Mesodermal cell (in vitro differentiated cells): Measurements from ENCODE around the gene FBXO44.

Source experiments
- H3K27ac ChIP-seq: 2 replicates; pipeline ENCODE4 v1.7.0; 2013; ENCODE audit warnings: mild to moderate bottlenecking, low read depth, low read length, moderate library complexity; ENCODE audit not compliant: severe bottlenecking
- H3K36me3 ChIP-seq: 2 replicates; pipeline ENCODE4 v1.7.1; 2013; ENCODE audit warnings: mild to moderate bottlenecking, low read length, moderate library complexity; ENCODE audit not compliant: control insufficient read depth, insufficient read depth
- H3K4me1 ChIP-seq: one replicate; pipeline ENCODE4 v1.7.1; 2013; ENCODE audit warnings: mild to moderate bottlenecking, low read length; ENCODE audit not compliant: insufficient read depth, control insufficient read depth, poor library complexity, severe bottlenecking
- H3K4me3 ChIP-seq: 2 replicates; pipeline ENCODE4 v1.7.0; 2013; ENCODE audit warnings: low read length, control low read depth, mild to moderate bottlenecking; ENCODE audit not compliant: insufficient read depth, poor library complexity, severe bottlenecking; ENCODE audit errors: extremely low read depth
- H3K9me3 ChIP-seq: 2 replicates; pipeline ENCODE4 v1.7.1; 2013; ENCODE audit warnings: mild to moderate bottlenecking, low read length, moderate library complexity; ENCODE audit not compliant: control insufficient read depth
- WGBS, 2 experiments: methylation state at CpG; one replicate each; pipeline ENCODE4 v1.1.5; 2013; ENCODE audit warnings: missing lambda C conversion rate in 2 of 2; ENCODE audit not compliant: insufficient coverage in 2 of 2; 5-methylcytosine and 5-hydroxymethylcytosine counted together

Gene FBXO44

DNA sequence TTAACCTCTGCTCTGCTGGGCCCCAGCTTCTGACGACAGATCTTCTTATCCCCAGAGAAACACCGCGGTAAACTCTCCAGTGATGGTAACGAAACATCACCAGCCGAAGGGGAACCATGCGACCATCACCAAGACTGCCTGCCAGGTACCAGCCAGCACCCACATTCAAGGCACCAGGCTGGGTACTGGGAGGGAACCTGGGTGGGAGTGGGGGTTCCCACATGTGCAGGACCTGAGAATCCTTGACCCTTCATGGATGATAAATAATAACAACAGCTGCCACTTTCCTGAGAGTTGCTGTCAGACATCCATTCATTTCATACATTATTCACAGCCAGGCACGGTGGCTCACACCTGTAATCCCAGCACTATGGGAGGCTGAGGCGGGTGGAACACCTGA, 57.6 kb downstream of the FBXO44 start:
- Histone ChIP-seq H3K4me1 (no peaks in the 10 kb centered on the region), H3K36me3 (no peaks in the 10 kb centered on the region), H3K27ac (no peak overlapping the region), H3K4me3 (no peak overlapping the region), H3K9me3 (no peaks in the 10 kb centered on the region)
- 89 to 96% methylated on average over 5 to 7 of the region's 8 CpGs for WGBS, 2 experiments
